ENCODE results near the gene COL1A1. TPM values are rescaled to one million over a fixed set of nuclear protein-coding genes. Genes with fewer than 3 reads are reported as not detected.

COL1A1 gene
- polyA plus RNA-seq, 1 experiment, result 1,356 TPM

DNA sequence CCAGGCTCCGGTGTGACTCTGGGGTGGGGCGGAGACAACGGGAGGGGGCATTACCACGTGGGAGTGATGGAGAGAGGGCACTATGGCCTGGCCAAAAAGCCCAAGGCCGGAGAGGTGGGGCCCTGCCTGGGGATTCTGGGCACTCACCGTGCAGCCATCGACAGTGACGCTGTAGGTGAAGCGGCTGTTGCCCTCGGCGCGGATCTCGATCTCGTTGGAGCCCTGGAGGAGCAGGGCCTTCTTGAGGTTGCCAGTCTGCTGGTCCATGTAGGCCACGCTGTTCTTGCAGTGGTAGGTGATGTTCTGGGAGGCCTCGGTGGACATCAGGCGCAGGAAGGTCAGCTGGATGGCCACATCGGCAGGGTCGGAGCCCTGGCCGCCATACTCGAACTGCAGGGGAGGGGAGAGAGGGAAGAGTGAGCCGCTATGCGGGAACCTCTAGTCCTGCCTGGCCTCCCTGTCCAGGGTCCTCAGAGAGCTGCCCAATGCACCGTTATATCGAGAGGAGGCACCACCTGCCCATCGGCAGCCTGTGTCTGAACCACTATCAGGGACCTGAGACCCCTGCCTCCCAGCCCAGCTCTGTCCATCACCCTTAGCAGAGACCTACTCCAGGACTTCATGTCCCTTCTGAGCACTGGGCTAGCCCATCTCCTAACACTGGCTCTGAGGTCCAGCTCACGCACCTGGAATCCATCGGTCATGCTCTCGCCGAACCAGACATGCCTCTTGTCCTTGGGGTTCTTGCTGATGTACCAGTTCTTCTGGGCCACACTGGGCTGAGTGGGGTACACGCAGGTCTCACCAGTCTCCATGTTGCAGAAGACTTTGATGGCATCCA is 15.6 kb downstream of the COL1A1 start:
- H3K27ac ChIP-seq (ENCODE audit: low read depth, low read length), result peak overlapping the region; percentile 98
- no peaks in the 10 kb centered on the region; the same call in 1 of the 2 replicates for H3K9me3 ChIP-seq (ENCODE audit: control insufficient read depth, insufficient read depth, low read length)
- no peak for DNase-seq (ENCODE audit: low read depth, low spot score)
- H3K4me3 ChIP-seq (ENCODE audit: low read depth, low read length), result no peak overlapping the region; the same call in 1 of the 2 replicates
- no peaks in the 10 kb centered on the region for H3K27me3 ChIP-seq (ENCODE audit: control insufficient read depth, insufficient read depth, low read length)
- ChIA-PET CTCF (interaction anchor here (1.6 kb wide), 1 partner anchor 8 kb away, joined by 4 read pairs; no protein-coding TSS in a partner anchor), POLR2A (interaction anchor here (0.7 to 13.2 kb wide), 7 partner anchors 8 to 105 kb away, joined by 3 to 284 read pairs (median 61); partner anchors contain the start of gene COL1A1)
- TF ChIP-seq, protein P1, sequence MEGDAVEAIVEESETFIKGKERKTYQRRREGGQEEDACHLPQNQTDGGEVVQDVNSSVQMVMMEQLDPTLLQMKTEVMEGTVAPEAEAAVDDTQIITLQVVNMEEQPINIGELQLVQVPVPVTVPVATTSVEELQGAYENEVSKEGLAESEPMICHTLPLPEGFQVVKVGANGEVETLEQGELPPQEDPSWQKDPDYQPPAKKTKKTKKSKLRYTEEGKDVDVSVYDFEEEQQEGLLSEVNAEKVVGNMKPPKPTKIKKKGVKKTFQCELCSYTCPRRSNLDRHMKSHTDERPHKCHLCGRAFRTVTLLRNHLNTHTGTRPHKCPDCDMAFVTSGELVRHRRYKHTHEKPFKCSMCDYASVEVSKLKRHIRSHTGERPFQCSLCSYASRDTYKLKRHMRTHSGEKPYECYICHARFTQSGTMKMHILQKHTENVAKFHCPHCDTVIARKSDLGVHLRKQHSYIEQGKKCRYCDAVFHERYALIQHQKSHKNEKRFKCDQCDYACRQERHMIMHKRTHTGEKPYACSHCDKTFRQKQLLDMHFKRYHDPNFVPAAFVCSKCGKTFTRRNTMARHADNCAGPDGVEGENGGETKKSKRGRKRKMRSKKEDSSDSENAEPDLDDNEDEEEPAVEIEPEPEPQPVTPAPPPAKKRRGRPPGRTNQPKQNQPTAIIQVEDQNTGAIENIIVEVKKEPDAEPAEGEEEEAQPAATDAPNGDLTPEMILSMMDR (IDR thresholded peaks at IDR 0.05; ENCODE audit: low read depth, low read length), result no peak

DNA sequence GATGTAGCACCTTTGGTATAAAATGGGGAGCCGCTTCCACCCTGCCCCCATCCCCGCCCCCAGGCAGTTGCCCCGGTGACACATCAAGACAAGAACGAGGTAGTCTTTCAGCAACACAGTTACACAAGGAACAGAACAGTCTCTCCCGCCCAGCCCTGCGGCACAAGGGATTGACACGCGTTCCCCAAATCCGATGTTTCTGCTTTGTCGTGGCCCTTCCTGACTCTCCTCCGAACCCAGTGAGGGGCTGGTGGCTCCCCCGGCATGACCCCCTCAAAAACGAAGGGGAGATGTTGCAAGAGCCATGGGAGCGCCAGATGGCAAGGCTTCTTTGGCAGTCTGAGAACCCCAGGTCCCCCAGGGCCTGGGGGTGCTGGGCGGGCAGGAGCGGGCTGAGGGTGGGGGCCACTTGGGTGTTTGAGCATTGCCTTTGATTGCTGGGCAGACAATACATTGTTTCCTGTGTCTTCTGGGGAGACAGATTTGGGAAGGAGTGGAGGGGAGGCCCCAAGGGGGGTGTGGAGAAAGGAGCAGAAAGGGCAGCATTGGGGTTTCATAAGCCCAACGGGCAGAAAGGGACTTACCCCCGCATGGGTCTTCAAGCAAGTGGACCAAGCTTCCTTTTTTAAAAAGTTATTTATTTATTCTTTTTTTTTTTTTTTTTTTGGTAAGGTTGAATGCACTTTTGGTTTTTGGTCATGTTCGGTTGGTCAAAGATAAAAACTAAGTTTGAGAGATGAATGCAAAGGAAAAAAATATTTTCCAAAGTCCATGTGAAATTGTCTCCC is 16.6 kb downstream of the COL1A1 start:
- no peak for DNase-seq (ENCODE audit: low read depth, low spot score)
- no peaks in the 10 kb centered on the region; the same call in 1 of the 2 replicates for H3K9me3 ChIP-seq (ENCODE audit: control insufficient read depth, insufficient read depth, low read length)
- H3K27ac ChIP-seq (ENCODE audit: low read depth, low read length), result peak overlapping the region; percentile 98
- POLR2A ChIA-PET, result interaction anchor here (0.6 to 5.2 kb wide), 5 partner anchors 12 to 106 kb away, joined by 3 to 64 read pairs (median 33); no protein-coding TSS in a partner anchor
- CTCF ChIA-PET, result interaction anchor here (0.7 kb wide), 1 partner anchor 180 kb away, joined by 3 read pairs; no protein-coding TSS in a partner anchor
- TF ChIP-seq, protein P1 (IDR thresholded peaks at IDR 0.05; ENCODE audit: low read depth, low read length), result no peak
- H3K27me3 ChIP-seq (ENCODE audit: control insufficient read depth, insufficient read depth, low read length), result no peaks in the 10 kb centered on the region
- no peak overlapping the region for H3K4me3 ChIP-seq (ENCODE audit: low read depth, low read length)

DNA sequence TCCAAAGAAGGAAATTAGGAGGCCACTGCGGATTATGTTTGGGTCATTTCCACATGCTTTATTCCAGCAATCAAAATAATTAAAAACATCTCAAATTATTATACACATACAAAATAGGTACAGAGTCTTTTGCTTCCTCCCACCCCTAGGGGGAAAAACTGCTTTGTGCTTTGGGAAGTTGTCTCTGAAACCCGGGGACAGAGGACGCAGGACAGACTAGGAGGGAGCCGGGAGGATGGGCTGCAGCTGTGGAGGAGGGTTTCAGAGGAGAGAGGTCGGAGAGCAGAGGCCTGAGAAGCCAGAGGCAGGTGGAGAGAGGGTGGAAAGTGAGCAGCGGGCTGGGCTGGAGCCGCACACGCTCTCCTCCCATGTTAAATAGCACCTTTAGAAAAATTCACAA is 17.4 kb downstream of the COL1A1 start:
- Histone ChIP-seq H3K27ac (ENCODE audit: low read depth, low read length) (peak overlapping the region; percentile 98), H3K27me3 (ENCODE audit: control insufficient read depth, insufficient read depth, low read length) (no peaks in the 10 kb centered on the region), H3K4me3 (ENCODE audit: low read depth, low read length) (no peak overlapping the region), H3K9me3 (ENCODE audit: control insufficient read depth, insufficient read depth, low read length) (no peaks in the 10 kb centered on the region; the same call in 1 of the 2 replicates)
- ChIA-PET POLR2A (interaction anchor here (0.7 kb wide), 2 partner anchors 11 to 133 kb away, joined by 5 to 9 read pairs; no protein-coding TSS in a partner anchor), CTCF (no interaction called here)
- TF ChIP-seq, protein P1 (IDR thresholded peaks at IDR 0.05; ENCODE audit: low read depth, low read length), result peak; percentile 40; the same call in 1 of the 2 replicates
- no peak for DNase-seq (ENCODE audit: low read depth, low spot score)

DNA sequence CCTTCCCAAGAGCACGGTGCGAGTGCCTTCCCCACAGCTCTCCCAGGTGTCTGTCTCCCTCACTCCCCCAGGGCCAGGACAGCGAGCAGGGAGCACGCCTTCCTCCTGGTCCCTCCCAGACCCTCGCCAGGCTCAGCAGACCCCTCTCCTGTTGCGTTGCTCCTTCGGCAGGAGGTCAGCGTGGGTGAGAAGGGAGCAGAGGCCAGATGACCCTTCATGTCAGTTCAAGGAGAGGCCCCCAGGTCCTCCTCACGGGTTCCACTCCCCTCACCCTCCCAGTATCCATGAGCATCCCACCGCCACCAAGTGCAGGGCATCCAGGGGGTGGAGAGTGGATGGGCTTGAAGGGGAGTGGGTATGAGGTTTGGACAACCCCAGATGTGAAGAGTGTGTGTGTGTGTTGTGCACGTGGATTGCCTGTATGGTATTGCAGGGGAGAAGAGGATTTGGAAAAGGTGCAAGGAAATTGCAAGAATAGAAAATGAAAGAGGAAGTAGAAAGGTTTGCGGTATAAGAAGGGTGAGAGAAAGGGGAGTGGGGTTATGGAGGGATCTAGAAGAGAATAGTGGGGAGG is 17.9 kb downstream of the COL1A1 start:
- DNase-seq (ENCODE audit: low read depth, low spot score), result no peak
- no peak overlapping the region for H3K4me3 ChIP-seq (ENCODE audit: low read depth, low read length)
- no peaks in the 10 kb centered on the region for H3K27me3 ChIP-seq (ENCODE audit: control insufficient read depth, insufficient read depth, low read length)
- POLR2A ChIA-PET, result interaction anchor here (0.7 to 3.6 kb wide), 5 partner anchors 10 to 134 kb away, joined by 3 to 52 read pairs (median 9); partner anchors contain the start of gene COL1A1
- CTCF ChIA-PET, result no interaction called here
- H3K9me3 ChIP-seq (ENCODE audit: control insufficient read depth, insufficient read depth, low read length), result no peaks in the 10 kb centered on the region; the same call in 1 of the 2 replicates
- H3K27ac ChIP-seq (ENCODE audit: low read depth, low read length), result peak overlapping the region; percentile 98
- TF ChIP-seq, protein P1 (IDR thresholded peaks at IDR 0.05; ENCODE audit: low read depth, low read length), result no peak

All from AG04450 (cell line).